NOMO-1 treated with dmso at 0.1 percent for 144 hours (cell line): ENCODE measurements around the gene TBC1D16.

Source experiments
- DNase-seq: peaks from one replicate; lab custom pipeline; 2025; ENCODE audit not compliant: unreplicated experiment; lab: John Stamatoyannopoulos, UW

The TBC1D16 gene

DNA sequence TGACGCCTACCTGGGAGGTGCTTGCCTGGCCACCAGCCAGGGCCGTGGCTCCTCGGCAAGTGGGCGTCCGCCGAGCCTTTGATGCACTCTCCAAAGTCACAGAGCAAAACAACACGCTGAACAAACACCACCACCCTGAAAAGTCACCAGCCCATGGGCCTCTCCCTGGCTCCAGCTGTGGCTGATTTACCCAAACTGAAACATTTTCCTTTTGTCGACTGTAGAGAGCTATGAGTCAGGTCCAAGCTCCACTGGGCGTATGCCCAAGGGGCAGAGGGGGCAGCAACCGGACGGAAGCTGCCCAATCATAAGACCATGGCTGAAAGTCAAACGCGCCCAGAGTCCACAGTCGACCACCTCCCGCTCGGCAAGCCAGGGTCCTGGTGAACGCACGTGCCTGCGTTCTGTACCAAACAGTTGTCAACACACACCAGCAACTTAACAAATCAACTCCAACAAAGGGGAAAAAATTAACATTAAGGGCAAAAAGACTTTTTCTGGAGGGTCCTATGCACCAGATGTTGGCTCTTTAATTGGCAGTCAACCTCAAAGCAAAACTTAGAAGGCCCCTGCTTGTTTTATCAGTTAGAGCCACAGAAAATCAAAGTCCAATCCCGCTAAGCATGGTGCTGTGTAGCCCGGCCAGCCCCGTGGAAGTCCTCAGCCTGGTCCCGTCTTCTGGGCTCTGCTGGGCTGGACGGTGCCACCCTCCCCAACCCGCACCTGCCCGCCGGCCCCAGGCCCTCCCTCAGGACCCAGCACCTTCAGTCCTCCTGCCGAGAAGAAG is 47.3 kb downstream of the TBC1D16 start:
- DNase-seq, result no peak

DNA sequence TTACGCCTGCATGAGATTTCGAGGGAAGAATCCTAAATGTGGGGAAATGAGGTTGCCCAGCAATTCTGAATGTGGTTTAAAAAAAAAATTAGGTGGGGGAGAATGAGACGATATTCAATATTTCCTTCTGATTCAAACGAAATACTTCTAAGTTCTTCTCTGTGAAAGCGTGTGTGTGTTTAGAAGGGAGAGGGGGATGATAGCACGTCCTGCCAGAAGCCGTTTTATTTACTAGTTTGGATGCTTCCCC is 47.8 kb downstream of the TBC1D16 start:
- no peak for DNase-seq

DNA sequence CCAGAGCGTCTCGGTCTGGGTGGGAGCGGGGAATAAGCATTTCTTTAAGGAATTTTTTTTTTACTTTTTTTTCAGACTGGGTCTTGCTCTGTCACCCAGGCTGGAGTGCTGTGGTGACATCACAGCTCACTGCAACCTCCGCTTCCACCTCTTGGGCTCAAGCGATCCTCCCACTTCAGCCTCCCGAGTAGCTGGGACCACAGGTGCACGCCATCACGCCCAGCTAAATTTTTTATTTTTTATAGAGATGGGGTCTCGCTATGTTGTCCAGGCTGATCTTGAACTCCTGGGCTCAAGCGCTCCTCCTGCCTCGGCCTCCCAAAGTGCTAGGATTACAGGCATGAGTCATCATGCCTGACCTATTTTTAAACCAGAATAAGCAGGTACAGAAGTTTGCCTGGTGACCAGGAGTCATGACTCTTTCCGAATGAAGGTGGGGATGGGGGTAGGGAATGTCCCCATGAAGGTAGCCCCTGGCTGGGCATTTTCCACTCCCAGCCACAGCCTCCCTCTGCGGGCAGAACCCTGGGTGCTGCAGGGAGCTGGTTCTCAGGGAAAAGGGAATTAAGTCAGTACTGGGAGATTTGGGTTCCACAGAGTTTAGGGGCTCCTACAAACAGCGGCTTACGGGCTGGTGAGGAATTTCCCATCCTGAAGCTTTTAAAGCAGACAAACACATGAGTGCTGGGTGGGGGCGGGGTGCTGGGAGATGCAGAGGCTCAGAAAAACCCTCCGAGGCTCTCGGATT is 48.3 kb downstream of the TBC1D16 start:
- DNase-seq, result no peak

DNA sequence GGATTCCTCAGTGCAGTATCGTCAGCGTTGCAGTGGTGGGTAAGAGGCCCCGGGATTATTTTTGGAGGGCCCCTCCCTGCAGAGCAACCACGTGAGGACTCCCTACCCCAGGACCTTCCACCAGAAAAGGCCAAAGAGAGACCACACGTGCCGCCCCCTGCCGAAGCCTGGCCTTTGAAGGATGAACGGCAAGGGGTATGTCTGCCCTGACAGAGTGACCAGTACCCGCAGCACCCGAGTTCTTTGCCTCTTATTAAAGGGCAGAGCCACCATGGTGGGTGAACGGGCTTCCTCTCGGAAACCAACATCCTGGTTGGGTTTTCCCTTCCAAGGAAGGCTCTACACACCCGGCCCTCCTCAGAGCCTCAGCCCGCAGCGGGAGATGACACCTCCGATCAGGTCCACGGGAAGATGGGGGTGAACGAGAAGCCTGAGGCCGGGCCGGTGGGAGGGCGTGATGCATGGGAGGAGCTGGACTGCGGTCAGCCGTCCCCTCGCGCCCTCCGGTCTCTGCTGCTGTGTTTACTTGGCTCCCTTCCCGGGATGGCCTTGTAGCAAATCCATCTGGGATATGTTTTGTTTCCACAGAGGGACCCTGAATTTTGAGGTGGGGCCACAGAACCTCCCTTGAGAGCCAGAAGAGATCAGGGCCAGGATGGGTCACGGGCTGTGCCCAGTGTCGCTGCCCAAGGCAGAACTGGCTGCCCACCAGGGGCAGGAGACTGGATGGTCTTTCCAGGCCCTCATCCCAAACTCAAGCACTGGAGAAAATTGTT is 49.1 kb downstream of the TBC1D16 start:
- no peak for DNase-seq

DNA sequence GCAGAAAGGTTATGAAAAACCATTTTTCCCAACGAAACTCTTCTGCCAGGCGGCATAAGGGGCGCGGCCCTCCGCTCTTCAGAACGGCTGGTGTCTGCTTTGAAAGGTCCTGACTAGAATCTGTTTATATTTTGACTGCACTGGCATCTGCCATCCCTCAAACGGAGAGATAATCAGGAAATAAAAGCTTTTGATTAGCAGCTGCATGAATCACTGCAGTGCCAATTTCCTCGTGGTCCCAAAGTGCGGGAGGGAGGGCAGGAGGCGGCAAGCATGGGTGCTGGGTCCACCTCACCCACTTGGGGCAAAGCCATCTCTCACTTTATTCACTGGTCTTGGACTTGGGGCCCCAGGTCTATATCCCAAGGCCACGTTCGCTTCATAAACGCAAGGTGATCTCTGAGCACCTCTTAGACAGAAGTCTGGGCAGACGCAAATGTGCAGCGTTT is 49.7 kb downstream of the TBC1D16 start:
- DNase-seq, result no peak

DNA sequence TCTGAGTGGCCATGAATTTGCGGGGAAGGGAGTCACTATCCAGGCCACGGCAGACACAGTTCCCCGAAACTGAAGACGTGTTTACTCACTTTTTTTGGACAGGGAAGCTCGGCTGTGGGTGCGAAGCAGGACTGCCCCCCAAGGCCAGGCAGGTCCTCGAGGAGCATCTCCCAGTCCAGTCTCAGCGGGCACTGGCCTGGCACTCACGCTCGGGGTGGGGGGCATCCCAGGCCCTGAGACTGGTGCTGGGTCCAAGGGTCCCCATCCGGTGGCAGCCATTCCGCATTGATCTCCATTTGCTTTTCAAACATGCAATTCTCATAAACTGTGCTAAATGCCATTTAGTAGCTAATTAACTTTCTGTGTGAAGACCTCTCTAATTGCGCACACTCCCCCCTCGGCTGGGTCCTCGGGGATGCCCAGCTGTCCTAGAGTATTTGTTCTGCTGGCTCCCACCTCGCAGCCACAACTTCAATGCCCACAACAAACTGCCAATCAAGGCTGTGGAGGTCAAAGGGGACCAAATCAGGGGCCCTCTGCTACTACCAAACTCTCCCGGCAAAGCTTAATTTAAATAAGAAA is 50.2 kb downstream of the TBC1D16 start:
- DNase-seq, result no peak

DNA sequence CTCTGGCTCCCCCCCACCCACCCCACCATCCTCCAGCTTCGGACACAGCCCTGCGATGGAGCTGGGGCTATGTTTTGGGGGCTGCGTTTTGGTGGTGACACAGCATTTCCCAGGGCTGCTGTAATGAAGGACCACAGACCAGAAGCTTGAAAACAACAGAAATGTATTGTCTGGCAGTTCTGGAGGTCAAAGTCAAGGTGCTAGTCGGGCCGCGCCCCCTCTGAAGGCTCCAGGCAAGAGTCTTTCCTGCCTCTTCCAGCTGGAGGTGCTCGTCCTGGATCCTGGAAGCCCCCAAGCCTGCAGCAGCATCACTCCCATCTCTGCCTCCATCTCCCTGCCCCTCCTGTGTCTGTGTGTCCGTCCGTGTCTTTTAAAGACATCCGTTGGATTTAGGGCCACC is 50.8 kb downstream of the TBC1D16 start:
- DNase-seq, result no peak

DNA sequence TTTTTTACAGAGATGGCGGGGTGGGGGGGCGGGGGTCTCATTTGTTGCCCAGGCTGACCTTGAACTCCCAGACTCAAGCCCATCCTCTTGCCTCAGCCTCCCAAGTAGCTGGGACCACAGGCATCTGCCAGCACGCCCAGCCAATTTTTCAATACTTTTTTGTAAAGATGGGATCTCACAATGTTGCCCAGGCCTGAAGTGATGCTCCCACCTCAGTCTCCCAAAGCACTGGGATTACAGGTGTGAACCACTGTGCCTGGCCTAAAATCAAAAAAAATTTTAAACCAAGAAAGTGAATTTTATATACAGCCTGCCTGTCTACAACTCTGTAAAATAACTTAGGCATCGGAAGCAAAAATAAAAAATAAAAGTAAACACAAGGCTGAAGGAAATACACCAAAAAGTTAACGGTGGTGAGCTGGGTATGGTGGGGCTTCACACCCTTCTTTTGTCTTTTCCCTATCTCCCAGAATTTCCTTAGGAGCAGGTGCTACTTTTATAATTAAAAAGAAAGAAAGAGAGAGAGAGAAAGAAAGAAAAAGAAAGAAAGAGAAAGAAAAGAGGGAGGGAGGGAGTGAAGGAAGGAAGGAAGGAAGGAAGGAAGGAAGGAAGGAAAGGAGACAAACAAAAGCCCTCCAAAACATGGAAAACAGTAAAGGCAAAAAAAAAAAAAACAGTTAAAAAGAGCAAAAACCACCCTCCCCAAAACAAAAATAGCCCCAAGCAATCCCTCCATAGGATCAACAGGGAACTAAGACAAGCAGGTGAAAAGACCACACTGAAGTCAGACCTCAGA is 51.4 kb downstream of the TBC1D16 start:
- no peak for DNase-seq

DNA sequence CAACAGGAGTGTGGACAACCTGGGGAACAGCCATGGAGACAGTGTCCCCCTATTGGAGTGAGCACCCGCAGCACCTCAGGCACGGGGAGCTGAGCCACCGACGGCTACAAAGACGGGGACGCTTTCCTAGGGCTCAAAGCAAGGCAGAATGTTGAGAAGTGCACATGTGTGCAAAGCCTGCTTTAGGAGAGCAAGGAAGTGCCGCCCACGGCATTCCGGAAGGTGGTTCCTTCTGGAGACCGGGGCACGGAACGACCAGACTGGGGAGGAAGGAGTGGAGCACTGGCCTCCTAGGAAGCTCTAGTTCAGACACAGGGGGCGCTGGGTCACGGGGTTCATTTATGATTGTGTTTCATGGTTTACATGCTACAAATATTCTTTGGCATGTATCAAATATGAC is 52.2 kb downstream of the TBC1D16 start:
- DNase-seq, result no peak

DNA sequence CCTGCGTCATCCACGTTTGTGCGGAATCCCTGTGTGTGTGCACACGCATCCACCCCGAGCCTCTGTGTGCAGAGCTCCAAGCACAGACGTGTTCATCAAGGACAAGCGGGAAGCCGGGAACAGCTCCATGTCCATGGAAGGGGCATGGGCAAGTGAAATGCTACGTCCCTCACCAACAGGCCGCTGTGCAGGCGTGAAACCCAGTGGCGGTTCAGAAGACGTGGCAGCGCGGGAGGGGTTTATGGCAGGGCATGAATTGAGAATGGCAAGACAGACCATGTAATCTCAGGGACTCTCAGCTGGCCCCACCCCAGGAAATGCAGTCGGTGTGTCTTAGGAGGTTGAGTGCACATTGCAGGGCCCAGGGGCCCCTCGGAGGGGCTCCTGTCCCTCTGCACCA is 52.7 kb downstream of the TBC1D16 start:
- no peak for DNase-seq

DNA sequence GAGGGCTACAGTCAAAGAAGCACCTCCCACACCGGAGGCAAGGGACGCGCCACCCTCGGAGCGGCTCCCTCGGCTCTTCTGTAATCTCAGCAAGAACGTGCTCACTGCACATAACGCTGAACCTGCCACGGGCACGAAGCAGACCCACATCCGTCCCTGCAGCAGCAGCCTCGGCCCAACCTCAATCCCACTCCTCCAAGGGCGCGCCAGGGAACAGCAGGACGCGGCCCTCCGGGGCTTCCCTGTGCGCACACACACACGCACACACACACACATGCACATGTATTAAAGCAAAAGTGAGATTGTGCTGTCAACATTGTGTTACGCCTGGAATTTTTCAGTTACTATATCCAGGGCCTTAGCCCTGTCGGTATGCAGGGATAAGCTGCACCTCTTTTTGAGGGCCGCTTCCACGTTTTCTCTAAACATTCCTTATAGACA is 54.0 kb downstream of the TBC1D16 start:
- DNase-seq, result no peak

DNA sequence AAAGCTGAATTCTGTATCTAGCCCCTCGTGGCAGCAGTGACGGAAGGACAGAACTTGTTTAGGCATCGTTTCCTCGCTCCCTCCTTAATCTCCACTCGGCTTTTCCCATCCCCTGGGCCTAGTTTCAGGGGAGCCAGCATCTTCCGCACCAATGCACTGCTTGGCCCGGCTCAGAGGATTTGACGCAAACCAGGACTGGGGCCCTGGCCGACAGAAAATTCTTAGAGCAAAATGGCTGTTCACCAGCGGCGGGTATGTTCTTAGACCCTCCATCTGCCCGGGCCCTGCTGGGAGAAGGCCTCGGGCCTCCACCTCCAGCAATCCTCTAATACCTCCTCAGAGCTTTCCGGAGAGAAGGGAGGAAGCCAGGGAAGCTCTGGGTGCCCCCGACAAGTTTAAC is 54.6 kb downstream of the TBC1D16 start:
- no peak for DNase-seq

DNA sequence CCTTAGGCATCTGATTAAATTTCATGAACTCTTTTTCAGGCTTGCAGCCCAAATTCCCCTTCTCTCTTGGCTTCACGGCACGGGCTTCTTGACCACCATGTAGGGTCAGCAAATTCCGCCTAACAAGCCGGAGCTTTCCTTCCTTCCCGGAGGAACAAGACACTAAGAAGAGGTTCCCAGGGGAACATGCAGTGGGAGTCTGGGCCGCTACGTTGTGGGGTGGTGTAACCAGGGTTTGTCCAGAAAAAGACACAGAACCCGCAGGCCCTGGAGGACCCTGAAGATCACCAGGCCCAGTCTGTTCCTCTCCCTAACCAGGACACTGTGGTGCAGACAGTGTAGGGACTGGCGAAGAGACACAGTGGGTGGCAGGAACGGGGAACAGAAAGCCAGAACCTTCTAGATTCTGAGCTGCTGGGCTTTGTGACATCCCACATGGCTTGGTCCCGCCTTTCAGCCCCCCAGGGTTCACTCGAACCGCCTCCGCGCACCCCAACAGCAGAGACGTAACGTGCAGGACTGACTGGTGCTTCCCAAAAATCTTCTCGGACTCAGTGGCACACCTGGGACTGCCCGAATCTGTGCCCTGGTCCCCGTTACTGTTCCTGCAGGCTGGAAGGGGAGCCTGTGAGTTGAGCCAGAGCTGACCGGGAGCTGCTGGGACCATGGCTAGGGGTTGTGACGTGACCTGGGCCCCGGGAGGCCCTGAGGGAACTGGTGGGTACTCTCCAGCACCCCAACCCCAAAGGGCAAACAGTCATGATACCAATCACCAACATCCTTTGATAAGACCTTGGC is 55.2 kb downstream of the TBC1D16 start:
- DNase-seq, result no peak

DNA sequence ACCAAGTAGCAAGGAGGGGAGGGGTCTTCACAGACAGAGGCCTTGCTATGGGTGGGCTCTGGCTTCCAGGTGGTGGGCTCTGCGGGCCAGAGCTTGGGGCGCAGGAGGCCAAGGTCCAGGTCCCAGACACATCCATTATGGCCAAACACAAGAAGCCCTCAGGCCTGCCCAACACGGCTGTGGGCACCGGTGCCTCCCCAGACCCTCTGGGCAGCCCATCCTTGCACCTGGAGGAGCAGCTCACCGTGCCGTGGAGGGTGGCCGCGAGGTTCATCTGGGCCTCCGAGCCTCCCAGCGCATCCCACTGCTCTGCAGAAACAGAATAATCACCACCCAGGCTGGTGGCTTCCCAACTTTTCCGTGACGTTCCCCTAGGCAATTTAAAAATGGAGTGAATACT is 55.9 kb downstream of the TBC1D16 start:
- DNase-seq, result no peak

DNA sequence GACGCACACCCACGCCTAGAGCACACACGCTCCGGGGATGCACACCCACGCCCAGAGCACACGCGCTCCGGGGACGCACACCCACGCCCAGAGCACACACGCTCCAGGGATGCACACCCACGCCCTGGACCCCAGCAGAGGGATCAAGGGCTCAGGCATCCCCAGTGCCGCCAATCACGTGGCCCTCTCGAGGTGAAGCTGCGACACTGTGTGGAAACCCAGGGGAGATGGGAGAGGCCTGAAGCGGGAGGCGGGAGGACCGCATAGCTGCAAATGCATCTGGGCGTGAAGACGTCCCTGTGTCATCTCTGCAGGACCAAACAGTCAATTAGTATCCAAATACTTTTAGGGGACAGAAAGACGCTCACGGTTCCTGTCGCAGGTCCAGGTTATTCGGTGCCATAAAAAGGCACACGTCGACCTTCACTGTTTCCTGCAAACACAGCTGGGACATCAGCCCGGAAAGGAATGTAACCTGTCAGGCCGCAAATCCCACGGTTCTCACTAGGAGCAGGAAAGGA is 56.4 kb downstream of the TBC1D16 start:
- DNase-seq, result no peak

DNA sequence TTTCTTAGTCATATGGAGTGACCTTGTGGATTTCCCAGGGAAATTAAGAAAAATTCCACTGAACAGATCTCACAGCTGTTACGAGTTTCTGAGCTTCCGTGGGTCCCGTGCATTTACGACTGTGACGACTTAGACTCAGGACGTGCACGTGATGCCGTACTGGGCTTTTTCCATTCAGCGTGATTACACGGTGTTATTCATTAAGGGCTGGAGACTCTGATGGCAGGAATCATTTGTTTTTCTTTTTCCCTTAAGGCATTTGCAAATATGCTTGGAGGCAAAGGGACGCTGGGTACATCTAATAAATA is 57.2 kb downstream of the TBC1D16 start:
- no peak for DNase-seq

DNA sequence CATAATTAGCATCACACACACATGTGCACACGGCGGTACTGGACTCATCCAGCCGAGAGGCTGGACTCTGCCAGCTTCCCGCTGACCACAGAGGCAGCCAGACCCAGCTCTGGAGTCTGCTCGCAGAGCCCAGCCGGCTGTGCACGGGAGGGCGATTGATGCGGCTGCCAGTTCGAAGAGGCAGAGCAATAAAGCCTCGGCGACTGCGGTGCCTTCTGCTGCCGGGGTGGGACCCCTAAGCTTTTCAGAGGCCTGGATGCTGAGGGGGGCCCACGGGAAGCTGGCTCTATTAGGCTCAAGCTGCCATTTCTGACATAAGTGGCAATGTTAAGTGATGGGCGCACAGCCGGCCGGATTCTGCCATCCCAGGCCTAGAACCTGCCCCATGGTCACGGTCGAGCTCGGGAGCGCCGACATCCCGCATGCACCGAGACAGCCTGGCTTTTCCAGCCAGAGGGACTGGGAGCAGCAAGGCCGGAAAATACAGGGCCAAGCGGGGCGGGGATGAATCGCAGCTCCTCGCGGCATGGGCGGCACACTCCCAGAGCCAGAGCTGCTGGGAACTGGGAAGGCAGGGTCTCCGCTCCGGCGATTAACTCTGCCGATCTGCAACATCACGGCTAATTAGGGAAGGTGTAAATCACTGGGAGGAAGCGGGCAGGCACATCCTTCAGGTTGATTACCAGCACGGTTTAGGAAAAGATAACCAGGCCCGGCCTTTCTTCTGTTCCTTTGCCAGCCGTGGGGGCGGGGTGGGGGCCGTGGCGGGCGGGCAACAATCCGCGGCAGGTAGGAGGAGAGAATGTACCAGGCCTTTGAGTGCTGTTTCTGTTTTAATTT is 57.7 kb downstream of the TBC1D16 start:
- DNase-seq, result no peak

DNA sequence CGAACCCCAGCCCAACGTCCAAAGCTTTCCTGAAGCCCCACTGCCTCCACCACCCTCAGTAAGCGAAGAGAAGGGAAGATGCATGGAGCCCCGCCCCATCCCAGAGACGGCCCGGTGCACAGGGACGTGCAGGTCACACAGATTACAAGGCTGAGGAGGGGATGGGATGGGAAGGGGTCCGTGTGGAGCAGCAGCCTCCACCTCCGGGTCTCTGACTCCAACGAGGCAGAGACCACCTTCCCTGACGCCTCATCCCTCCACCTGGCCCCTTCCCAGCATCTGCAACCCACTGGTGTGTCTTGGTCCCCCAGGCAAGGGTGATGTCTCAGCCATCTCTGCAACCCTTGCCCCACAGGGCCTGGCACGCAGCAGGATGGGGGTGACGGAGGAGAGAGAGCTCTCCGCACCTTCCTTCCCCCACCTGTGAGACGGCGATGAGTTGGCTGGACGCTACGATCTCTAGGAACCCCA is 58.5 kb downstream of the TBC1D16 start:
- no peak for DNase-seq

DNA sequence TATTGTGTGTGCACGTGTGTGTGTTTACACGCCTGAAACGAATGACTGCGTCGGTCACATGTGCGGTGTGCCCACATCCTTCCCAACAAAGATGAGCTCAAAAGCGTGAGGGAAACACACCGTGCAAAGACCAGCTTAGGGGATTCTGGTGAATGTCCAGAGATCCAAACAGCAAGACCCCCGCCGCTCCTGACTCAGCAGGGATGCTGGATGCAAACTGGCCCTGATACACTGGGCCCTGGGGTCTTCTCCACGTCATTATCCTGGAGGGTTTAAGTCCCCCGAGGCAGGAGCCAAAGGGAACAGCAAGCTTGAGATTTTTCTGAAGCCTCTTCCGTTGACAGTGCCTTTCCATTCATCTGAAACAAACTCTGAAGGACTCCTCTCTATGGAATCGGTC is 59.2 kb downstream of the TBC1D16 start:
- no peak for DNase-seq
